HG02840 (cell line): ENCODE data around the gene SHLD1.

Experiments
- ATAC-seq: cut with Tn5 transposase; IDR thresholded peaks from one replicate; pipeline ENCODE4 v1.9.1; 2021; ENCODE audit warnings: mild to moderate bottlenecking, moderate library complexity, moderate number of reproducible peaks; ENCODE audit not compliant: unreplicated experiment, low FRiP score

Gene SHLD1

DNA sequence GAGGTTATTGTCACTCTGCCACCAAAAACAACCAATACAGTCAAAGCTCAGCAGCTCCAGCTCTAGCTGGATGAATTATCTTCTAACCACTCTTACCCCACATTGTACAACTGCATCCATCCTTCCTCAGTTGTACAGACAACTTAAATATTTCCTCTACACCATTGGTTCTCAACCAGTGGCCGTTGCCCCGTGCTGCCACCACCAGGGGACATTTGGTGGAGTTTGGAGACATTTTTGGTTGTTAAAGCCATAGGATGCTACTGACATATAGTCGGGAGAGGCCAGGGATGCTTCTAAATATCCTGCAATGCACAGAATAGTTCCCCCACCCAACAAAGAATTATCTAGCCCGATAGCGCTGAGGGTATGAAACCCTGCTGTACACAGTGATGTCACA is 59.3 kb downstream of the SHLD1 start:
- ATAC-seq = no peak

DNA sequence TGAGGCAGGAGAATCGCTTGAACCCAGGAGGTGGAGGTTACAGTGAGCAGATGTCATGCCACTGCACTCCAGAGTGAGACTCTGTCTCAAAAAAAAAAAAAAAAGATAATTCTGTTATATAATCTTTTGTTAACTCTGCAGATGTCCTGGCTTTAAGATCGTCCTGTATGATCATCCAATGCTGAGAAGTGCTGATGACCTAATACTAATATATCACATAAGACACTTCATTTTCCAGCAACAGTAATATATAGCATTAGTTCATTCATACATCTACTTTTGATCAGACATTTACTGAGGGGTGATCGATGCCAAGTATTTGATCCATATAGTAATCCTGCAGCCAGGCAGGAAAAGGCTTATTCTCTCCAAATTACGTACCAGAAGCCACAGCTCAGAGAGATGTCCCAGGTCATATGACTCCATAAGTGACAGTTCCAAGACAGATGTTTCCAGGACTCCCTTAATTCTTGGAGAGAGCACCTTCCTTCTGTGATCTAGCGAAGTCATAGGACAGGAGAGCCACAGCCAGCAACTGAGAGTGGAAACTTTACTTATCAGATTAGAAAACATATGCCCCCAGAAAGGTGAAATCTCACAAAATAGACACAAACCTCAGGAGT is 60.7 kb downstream of the SHLD1 start:
- no peak for ATAC-seq

DNA sequence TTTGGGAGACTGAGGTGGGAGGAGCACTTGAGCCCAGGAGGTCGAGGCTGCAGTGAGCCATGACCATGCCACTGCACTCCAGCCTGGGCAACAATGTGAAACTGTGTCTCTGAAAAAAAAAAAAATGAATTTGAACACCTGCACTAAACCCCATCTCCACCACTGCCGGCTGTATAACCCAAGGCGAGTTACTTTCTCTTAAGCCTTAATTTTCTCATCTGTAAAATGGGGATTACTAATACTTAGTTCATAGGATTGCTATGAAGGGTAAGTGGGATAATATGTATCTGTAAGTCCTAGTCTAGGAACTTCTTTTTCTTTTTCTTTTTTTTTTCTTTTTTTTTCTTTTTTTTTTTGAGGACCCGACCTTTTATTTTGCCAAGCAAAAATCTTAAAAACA is 61.5 kb downstream of the SHLD1 start:
- ATAC-seq = no peak

DNA sequence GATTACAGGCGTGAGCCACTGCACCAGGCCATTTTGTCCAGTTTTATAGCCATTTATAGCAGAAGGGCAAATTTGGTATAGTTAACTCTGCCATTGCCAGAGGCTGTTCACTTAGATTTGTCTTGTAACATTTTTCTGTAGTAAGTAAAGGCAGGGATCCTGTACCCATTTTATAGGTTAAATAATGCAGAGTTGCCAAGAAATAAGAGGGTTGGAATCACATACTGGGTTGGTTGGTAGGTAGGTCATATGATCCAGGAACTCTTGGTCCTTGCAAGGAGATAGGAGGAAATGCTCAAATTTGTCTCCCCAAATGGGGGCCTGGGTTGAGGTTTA is 68.1 kb downstream of the SHLD1 start:
- no peak for ATAC-seq

DNA sequence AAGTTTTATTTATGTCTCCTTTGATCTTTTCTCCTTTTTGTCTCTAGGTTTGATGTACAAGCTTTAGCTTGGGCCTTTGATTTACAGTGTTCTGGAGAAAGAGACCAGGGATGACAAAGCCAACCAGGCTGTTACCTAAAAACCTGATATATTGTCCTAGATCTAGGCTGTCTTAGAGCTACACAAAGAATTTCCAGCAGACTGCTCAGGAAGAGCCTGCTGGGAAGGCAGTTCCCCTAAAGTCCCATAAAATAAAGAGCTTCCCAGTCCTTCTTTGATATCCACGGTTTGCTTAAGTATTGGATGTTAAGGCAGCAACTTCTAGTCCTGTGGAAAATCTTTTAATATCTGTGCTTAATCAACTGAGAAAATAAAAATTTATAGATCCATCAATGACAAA is 70.5 kb downstream of the SHLD1 start:
- ATAC-seq = no peak

DNA sequence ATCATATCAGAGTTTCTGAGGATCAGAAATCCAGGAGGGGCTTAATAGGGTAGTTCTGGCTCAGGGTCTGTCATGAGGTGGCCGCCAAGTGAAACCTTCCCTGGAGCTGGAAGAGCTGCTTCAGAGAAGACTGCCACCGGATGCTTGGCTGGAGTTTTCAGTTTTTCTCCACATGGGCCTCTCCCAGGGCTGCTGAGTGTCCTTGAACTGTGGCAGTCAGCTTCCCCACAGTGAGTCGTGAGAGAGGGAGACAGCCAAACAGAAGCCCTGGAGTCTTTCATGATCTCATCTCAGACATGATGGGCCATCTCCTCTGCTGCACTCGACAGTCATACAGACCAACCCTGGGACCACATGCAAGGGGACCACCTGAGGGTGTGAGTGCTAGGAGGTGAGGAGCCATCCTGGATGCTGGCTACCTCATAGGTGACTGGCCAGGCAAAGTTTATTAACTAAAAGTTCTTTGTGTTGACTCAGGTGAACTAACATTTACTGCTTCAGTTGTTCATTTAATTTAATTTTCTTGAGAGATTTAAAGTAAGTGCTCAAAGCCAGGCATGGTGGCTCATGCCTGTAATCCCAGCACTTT is 71.5 kb downstream of the SHLD1 start:
- ATAC-seq = no peak

DNA sequence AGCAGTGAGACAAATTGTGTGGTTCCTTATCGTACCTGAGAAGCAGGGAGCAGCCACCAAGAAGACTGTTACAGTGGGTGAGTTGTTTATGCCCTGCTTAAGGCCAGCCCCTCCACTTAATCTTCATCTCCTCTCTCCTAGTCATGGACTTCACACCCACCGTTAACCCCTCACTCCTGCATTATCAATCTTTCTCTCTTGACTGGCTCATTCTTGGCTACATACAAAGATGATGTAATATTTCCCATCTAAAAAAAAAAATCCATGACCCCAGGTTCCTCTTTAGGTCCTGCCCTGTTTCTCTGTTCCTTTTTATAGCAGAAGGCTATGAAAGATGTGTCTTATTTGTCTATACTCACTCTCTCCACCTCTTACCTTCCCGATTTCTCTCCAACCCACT is 72.4 kb downstream of the SHLD1 start:
- no peak for ATAC-seq

DNA sequence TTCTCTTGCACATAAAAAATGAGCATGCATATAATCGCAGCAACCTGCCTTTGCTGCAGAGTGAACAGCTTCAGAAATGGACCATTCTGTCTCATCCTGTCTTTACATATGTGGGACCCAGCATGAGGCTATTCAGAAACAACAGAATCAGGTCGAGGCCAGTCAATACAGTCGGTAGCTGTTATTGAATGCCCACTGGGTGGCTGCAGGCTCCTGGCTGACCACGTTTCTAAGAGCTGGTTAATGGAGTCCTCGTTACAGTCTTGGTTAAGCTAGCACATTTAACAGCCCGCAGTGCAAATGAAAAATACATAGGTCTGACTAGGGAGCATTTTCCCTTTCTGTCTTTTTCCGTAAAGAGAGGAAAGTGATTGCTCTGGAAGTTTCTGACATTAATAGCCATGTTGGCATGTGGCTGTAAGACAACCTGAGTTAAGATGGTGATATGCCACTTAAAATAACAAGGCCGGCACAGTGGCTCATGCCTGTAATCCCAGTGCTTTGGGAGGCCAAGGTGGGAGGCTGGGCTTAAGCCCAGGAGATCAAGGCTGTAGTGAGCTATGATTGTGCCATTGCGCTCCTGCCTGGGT is 75.0 kb downstream of the SHLD1 start:
- no peak for ATAC-seq

DNA sequence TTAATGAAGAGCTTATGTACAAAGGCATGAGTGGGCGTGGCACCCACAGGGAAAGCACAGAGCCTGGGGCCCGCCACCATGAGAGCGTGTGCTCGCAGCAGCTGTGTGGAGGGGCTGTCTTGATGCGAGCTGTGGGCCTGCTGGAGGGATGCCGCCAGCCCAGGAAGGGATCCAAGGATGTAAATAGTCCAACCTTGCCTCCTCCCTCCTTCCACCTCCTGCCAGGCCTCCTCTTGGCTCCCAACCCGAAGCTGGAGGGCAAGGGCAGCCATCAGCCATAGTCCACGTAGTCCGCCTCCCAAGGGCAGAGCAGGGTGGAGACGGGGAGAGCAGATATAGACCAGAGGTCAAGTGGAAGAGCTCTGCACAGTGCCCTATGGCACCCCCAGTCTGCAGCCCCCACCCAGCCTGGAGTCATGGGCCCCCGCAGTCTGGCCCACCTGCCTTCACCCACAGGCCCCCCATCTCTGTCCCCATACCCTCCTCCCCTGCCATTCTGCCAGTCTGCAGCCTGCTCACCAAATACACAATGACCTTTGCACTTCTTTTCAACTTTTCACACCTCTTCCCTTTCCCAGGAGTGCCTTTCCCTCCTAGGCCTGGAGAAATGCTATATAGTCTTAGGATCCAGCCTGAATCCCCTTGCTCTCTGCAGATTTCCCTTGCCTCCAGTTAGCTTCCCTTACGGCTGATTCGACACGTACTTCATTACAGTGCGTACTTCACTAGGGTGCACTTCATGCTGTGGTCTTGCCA is 77.1 kb downstream of the SHLD1 start:
- no peak for ATAC-seq

DNA sequence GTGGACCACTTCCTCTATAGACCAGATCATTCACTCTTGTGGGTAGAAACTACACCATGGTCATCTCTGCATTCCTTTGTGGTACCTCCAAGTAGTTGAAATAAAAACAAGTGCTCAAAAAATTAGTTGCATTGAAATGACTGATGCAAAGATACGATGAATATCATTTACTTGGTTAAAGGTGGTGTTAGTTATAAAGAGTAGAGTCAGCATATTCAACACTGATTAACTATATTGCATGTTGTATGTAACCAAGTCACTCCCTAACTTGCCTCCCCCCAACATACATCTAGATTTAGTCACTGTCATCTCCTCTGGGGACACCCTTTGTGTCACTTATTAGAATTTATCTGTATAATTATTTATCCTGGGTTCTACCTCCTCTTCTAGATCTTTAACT is 77.7 kb downstream of the SHLD1 start:
- no peak for ATAC-seq

DNA sequence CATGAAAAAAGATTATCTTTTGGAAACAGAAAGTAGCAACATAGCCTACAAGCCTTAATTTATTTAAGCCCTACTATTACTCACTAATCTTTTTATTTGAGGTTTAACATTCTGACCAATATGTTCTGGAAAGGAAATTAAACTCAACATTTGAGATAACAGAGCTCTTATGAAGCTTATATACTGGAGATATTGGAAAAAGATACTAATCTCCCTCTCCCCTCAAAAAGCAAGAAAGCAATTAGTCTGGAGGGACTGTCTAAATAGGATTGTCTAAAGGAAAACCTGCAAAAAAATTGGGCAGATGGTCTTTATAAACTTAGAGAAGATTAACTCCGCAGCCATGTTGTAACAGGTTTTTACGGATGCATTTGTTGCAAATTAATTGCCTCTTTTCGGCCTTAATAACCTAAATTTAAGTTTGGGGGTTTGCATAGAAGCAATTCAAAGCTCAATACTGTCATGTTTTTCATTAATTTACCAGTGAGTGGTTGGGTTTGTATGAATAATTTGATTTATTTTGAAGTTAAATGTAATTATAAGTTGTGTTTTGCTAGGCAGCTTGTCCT is 79.1 kb downstream of the SHLD1 start:
- no peak for ATAC-seq

DNA sequence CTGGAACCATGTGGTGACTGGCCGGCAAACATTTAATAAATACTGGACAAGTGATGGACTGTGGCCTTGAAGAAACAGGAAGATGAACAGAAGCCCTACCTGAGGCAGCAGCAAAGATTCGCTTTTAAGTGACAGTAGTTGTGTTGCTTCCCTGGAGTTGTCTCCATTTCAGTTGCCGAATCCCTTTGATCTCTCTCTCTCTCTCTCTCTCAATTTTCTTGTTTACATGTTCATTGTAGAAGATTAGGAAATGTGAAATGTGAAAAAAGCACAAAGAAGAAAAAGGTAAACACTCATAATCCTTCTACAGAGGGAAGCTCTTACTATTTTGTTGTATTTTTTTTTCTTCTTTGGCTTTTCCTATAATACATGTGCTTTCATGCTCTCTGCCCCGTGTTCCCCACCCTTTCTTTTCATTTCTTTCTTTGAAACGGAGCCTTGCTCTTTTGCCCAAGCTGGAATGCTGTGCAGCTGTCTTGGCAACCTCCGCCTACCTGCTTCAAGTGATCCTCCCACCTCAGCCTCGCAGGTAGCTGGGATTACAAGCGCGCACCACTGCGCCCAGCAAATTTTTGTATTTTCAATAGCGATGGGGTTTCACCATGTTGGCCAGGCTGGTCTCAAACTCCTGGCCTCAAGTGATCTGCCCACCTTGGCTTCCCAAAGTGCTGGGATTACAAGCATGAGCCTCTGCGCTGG is 81.5 kb downstream of the SHLD1 start:
- no peak for ATAC-seq

DNA sequence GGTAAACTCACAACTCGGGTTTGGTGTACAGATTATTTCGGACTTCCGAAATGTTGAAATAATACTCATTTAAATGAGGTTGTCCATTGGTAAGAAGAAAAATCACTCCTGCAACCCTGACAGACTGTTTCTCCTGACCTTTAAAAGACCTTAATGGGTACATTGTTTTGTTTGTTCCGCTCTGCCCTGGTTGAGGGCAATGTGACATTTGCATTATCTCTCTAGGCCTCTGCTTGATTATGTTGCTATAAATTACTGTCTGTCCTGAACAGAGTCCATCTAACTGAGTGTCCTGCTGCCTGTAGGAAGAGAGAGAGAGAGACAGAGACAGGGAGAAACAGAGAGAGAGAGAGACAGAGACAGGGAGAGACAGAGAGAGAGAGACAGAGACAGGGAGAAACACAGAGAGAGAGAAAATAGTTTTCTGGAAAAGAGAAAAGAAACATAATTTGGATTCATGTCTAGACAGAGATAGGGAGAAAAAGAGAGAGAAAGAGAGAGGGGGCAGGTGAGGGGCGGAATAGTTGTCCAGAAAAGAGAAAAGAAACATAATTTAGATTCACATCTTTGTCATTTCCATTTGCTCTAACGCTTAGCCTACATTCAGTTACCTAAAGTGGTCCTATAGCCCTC is 83.2 kb downstream of the SHLD1 start:
- ATAC-seq = no peak

DNA sequence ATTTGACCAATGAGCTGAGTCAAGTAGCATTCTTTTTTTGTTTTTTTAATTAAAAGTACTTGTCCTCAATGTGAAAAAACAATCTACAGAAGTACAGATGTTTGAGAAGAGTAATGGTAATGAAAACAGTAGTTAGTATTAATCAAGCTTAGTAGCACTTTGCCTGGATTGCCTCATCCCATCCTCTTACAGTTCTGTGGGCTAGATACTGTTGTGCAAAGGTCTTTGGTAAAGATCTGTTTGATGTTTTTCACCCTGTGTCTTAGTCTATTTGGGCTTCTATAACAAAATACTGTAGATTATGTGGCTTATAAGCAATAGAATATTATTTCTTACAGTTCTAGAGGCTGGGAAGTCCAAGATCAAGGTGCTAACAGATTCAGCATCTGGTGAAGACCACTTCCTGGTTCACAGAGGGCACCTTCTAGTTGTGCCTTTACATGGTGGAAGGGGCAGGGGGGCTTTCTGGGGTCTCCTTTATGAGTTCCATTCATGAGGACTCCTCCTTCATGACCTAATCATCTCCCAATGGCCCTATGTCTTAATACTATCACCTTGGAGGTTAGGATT is 84.3 kb downstream of the SHLD1 start:
- no peak for ATAC-seq

DNA sequence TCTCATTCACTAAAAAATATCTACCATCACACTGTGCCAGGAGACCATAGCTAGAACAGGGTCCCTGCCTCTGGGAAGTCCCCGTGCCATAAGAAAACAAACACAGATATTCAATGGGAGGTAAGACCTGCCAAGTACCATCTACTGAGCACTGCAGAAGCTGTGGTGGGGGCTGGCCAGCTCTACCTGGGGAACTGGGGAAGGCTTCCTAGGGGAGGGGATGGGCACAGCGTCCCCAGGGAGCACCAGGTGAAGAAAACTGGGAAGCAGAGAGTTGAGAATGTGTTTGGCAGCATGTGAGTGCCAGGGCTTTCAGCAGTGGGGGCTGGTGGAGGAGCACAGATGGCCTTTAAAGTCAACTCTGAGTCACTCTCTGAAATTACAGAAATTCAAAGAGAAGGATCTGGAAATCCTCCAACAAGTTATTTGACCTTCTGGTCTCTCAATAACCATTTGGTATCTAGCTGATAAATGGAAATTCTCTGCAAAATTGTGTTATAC is 85.2 kb downstream of the SHLD1 start:
- ATAC-seq = no peak

DNA sequence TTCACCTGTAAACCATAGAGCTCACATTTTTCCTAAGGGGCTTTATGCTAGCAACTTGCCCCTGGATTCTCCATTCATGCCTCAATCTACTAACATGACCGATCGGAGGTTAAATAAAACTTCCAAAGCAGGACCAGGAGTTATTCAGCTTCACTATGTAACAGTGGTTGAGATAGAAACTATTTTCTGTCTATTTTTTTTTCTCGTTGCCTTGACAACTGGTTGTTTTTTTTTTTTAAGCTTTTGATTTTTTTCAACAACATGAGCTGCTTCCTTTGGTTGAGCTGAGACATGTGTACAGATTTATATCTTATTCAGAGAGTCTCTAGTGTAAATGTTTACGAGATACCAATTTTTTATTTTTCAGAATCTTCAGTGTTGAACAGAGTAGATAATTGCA is 85.7 kb downstream of the SHLD1 start:
- ATAC-seq = no peak

DNA sequence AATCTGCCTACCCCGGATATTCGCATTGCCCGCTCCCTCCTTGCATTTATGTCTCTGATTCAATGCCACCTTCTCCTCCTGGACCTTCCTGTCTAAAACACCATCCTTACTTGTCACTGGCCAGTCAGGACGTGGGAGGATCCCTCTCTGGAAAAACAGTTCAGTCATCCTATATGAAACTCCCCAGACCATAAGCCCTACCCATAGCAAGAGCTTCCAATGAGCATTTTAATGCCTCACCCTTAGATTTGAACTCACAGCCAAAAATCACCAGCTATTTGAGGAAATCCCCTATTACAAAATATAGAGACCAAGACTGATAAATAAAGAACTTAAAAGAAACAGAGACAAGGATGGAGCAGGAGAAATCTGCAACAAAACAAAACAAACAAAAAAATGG is 86.4 kb downstream of the SHLD1 start:
- ATAC-seq = no peak

DNA sequence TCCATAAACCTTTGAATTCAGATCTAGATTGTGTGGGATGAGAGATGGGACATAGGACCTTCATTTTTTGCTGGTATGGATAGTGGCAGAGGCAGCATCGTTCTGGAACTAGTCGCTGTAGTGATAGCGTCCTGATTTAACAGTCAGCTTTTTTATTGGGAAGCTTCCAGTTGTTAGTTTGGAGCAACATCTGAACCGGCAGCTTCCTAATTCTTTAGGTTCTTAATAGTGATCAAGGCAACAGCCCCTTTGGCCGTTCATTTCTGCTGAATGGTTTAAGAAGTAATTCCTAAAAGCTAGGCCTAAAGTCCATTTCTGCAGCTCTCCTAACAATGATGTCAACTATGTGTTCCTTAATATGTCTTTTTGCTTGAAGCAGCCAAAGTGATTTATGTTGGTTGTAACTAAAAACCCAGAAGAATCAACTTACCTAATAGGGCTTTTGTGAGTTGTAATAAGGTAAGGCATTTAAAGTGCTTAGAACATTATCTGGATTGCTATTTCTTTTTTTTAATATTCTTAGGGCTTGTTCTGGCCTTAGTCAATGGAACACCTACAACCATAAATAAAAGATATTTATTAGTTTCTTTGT is 90.3 kb downstream of the SHLD1 start:
- no peak for ATAC-seq

DNA sequence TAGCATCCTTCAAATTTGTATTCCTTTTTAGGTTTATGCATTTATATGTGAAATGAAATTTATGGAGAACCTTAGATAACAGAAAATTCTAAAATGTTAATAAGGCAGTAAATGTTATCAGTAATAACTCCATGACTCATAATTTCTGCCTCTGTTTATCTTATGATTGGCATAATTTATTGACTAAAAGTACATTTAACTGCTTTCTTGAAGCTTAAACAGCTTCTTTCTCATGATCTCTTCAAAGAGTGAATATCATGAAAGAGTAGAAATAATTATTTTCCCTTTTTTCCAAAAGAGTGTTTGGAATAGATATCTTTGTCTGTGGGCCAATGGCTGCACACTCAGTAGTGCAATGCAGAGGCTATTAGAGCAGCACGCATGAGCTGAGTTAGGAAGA is 91.3 kb downstream of the SHLD1 start:
- ATAC-seq = no peak

DNA sequence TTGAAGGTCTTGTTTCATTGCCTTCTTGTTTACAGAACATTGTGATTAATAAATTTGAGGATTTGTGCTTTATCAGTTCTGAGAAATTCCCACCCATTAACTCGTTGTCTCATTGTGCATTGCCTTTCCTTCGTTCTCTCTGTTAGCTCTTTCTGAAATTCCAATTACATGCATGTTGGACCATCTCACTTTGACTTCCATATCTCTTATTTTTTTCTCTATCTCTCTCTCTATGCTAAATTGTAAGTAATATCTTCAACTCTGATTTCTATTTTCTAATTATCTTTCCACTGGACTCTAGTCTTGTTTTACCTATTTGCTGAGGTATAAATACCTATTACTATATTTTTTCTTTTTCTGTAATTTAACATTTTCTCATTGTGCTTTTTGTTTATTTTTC is 92.3 kb downstream of the SHLD1 start:
- no peak for ATAC-seq
